OCI-LY3 (cell line): ENCODE measurements around the gene SDSL.

Experiments used
- H2AFZ ChIP-seq: fragments of 200-600, 300-600 bp; shearing (Covaris generic); 2 replicates; pipeline ENCODE4 v1.6.0; 2014; ENCODE audit warnings: antibody characterized with exemption, low read depth, low read length
- H3K27ac ChIP-seq: fragments of 200-600, 300-600 bp; sonication (generic); 2 replicates; pipeline ENCODE4 v1.5.1; 2014; ENCODE audit warnings: mild to moderate bottlenecking, low read length, moderate library complexity, mixed read lengths
- H3K27me3 ChIP-seq: fragments of 200-600, 300-600 bp; sonication (generic); 2 replicates; pipeline ENCODE4 v1.6.1; 2014; ENCODE audit warnings: low read depth, low read length, mixed read lengths
- H3K36me3 ChIP-seq: fragments of 200-600, 300-600 bp; sonication (generic); replicated peaks from 2 replicates; pipeline ENCODE3; 2014; ENCODE audit warnings: low read depth, low read length, mixed read lengths
- H3K4me1 ChIP-seq: fragments of 300-600, 200-600 bp; sonication (generic); 2 replicates; pipeline ENCODE4 v1.6.1; 2014; ENCODE audit warnings: low read length, mixed read lengths
- H3K4me2 ChIP-seq: fragments of 200-600, 300-600 bp; sonication (generic); 2 replicates; pipeline ENCODE4 v1.6.1; 2014; ENCODE audit warnings: low read length, mixed read lengths
- H3K4me3 ChIP-seq: fragments of 300-600, 200-600 bp; sonication (generic); 2 replicates; pipeline ENCODE4 v1.5.1; 2014; ENCODE audit warnings: antibody characterized with exemption, mild to moderate bottlenecking, low read length, moderate library complexity
- H3K79me2 ChIP-seq: fragments of 300-600, 200-600 bp; shearing (Covaris generic); 2 replicates; pipeline ENCODE4 v1.6.1; 2014; ENCODE audit warnings: mild to moderate bottlenecking, low read length, mixed read lengths
- H3K9ac ChIP-seq: fragments of 300-600, 200-600 bp; shearing (Covaris generic); 2 replicates; pipeline ENCODE4 v1.6.0; 2014; ENCODE audit warnings: mild to moderate bottlenecking, low read length, moderate library complexity
- H3K9me3 ChIP-seq: fragments of 200-600, 300-600 bp; shearing (Covaris generic); 2 replicates; pipeline ENCODE4 v1.6.1; 2014; ENCODE audit warnings: low read length, mixed read lengths; ENCODE audit not compliant: insufficient read depth
- H4K20me1 ChIP-seq: fragments of 200-600, 300-600 bp; sonication (generic); 2 replicates; pipeline ENCODE4 v1.6.1; 2016; ENCODE audit warnings: low read length, mixed read lengths; ENCODE audit not compliant: insufficient read depth
- CTCF ChIP-seq: fragments of 200-600, 300-600 bp; sonication (generic); IDR thresholded peaks from 2 replicates; pipeline ENCODE4 v1.5.1; 2014; ENCODE audit warnings: antibody characterized with exemption, low read length, low read depth
- EZH2phosphoT487 ChIP-seq: fragments of 200-600 bp; shearing (Covaris generic); IDR thresholded peaks from 2 replicates; pipeline ENCODE4 v1.6.1; 2018; ENCODE audit warnings: antibody characterized with exemption, mixed run types, low read depth

The SDSL gene

GRCh38 chr12:113392988-113393579 lies 29.1 kb upstream of the SDSL start:
- no peak overlapping the region for H3K4me3 ChIP-seq
- no peak for TF ChIP-seq CTCF
- no peak for TF ChIP-seq EZH2phosphoT487
- no peaks in the 10 kb centered on the region for H3K36me3 ChIP-seq
- H3K4me1 ChIP-seq, result no peaks in the 10 kb centered on the region
- H3K79me2 ChIP-seq, result no peaks in the 10 kb centered on the region
- H3K4me2 ChIP-seq, result no peak overlapping the region
- H3K9me3 ChIP-seq, result no peaks in the 10 kb centered on the region
- H4K20me1 ChIP-seq, result no peaks in the 10 kb centered on the region
- peaks cover 2% of the 10 kb centered on the region; the same call in 1 of the 2 replicates for H3K27me3 ChIP-seq
- H3K9ac ChIP-seq, result no peak overlapping the region
- H2AFZ ChIP-seq, result no peak overlapping the region
- no peak overlapping the region for H3K27ac ChIP-seq

- no peak for TF ChIP-seq CTCF
- no peaks in the 10 kb centered on the region for H4K20me1 ChIP-seq
Observed at GRCh38 chr12:113393749-113394148, 28.4 kb upstream of the SDSL start.

GRCh38 chr12:113395119-113395518 lies 27.1 kb upstream of the SDSL start:
- H3K9ac ChIP-seq, result no peak overlapping the region
- H4K20me1 ChIP-seq, result no peaks in the 10 kb centered on the region
- H3K4me3 ChIP-seq, result no peak overlapping the region
- H3K27me3 ChIP-seq, result peaks cover 2% of the 10 kb centered on the region; the same call in 1 of the 2 replicates
- no peak overlapping the region for H2AFZ ChIP-seq
- no peaks in the 10 kb centered on the region for H3K4me1 ChIP-seq
- H3K4me2 ChIP-seq, result no peak overlapping the region
- H3K9me3 ChIP-seq, result no peaks in the 10 kb centered on the region
- no peaks in the 10 kb centered on the region for H3K79me2 ChIP-seq
- no peaks in the 10 kb centered on the region for H3K36me3 ChIP-seq
- no peak overlapping the region for H3K27ac ChIP-seq
- TF ChIP-seq CTCF (no peak), EZH2phosphoT487 (no peak)

More at GRCh38 chr12:113393749-113394148, 28.4 kb upstream of the SDSL start:
- Histone ChIP-seq H3K9me3 (no peaks in the 10 kb centered on the region), H3K36me3 (no peaks in the 10 kb centered on the region), H3K27me3 (peaks cover 2% of the 10 kb centered on the region; the same call in 1 of the 2 replicates), H3K4me3 (no peak overlapping the region), H3K4me2 (no peak overlapping the region), H3K27ac (no peak overlapping the region), H2AFZ (no peak overlapping the region), H3K4me1 (no peaks in the 10 kb centered on the region), H3K9ac (no peak overlapping the region), H3K79me2 (no peaks in the 10 kb centered on the region)

GRCh38 chr12:113396200-113396599 lies 26.0 kb upstream of the SDSL start:
- Histone ChIP-seq H3K9me3 (no peaks in the 10 kb centered on the region), H3K9ac (no peak overlapping the region), H2AFZ (no peak overlapping the region), H4K20me1 (no peaks in the 10 kb centered on the region), H3K4me1 (no peaks in the 10 kb centered on the region), H3K79me2 (no peaks in the 10 kb centered on the region), H3K4me3 (no peak overlapping the region), H3K36me3 (no peaks in the 10 kb centered on the region), H3K27ac (no peak overlapping the region), H3K4me2 (no peak overlapping the region), H3K27me3 (peaks cover 2% of the 10 kb centered on the region; the same call in 1 of the 2 replicates)
- no peak for TF ChIP-seq EZH2phosphoT487
- no peak for TF ChIP-seq CTCF
